ENCODE data around the gene LYSET.
"Not testable (repeated sequence)": the region's sequence is repeated elsewhere in the genome, so short reads cannot be mapped to it uniquely, and the experiment has no call there.

The LYSET gene, protein sequence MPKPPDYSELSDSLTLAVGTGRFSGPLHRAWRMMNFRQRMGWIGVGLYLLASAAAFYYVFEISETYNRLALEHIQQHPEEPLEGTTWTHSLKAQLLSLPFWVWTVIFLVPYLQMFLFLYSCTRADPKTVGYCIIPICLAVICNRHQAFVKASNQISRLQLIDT

DNA sequence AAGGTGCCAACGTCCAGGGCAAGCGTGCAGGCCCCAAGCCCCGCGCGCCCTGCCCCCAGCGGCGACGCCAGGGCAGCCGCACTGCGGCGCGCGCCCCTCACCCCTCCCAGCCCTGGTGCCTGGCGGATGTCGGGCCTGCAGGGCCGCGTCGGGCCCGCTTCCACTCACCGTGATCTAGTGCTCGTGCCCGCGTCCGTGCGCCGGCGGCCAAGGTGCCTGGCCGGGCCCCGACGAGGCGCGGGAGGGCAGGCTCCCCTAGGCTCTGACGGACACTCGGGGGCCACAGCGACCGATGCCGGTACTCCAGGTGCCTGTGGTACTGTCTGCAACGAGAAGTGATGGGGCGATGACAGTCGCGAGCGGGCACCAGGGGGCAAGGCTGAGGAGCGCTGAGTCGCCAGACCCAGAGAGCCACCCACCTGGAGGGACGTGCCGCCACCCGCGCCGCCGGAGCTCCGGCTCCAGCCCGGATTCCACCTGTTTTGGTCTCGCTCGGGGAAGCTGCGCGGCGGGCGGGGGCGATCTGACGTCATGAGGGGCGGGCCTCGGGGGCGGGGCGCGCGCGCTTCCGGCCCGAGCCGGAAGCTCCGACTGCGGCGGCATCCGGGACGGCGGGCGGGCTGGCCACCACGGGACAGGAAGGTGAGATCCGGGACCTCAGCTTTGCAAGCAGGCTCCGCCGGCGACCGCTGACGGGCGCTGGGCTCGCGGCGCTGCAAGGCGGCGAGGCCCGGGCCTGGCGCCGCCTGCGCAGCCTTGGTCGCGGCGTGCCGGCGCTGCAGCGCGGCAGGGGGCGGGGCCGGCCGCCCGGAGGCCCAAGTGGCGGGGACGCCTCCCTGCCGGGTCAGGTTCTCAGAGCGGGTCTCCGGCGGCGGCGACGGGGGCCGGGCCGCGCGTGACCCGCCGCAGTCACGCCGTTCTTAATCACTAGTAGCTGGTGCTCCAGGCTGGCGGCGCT lies at the start of gene LYSET, which contains the start of gene MOAP1:
Gene LYSET (plus strand): TSS at position 927 of the 958 bp plus-strand sequence. CDS start 89 bp downstream, outside the sequence.
Gene MOAP1 (minus strand): TSS at position 507 of the 958 bp plus-strand sequence. CDS start 655 bp downstream, outside the sequence.
- DNase-seq (ENCODE audit: low spot score in 2 of 2) (peak; percentile 82 to 84), ATAC-seq (ENCODE audit: low read depth) (peak; percentile 84)
- Mint-ChIP-seq H3K4me3 (peak within 1 kb of the TSS; percentile 96), H3K36me3 (peaks cover 9% of the 10 kb centered on the region), H3K9me3 (no peaks in the 10 kb centered on the region), H3K27me3 (no peaks in the 10 kb centered on the region), H3K27ac (peak within 1 kb of the TSS; percentile 94), H3K4me1 (peaks cover 26% of the 10 kb centered on the region)

DNA sequence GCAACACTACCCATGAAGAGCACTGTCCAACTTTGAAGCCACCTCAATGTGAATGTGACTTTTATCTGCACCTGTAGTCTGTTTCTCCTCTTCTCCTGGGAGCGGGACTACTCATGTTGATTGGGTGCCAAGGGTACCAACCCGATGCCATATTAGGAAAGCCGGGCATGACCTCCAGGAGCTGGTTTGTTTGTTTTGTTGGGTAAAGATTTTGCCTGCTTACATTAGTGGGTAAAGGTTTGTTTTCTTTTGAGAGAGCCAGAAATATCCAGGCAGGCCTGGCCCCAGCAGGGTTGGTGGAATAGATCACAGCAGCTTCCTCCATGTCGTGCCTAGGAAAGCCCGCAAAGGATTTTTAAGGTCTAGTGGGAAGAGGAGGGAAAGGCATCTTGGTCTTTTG lies 49.7 kb upstream of the LYSET start:
- Mint-ChIP-seq H3K4me1 (peaks cover 4% of the 10 kb centered on the region), H3K27ac (no peak overlapping the region), H3K9me3 (no peaks in the 10 kb centered on the region), H3K27me3 (no peaks in the 10 kb centered on the region), H3K36me3 (no peaks in the 10 kb centered on the region), H3K4me3 (no peak overlapping the region)
- DNase-seq (ENCODE audit: low spot score in 2 of 2), result no peak
- no peak for ATAC-seq (ENCODE audit: low read depth)

DNA sequence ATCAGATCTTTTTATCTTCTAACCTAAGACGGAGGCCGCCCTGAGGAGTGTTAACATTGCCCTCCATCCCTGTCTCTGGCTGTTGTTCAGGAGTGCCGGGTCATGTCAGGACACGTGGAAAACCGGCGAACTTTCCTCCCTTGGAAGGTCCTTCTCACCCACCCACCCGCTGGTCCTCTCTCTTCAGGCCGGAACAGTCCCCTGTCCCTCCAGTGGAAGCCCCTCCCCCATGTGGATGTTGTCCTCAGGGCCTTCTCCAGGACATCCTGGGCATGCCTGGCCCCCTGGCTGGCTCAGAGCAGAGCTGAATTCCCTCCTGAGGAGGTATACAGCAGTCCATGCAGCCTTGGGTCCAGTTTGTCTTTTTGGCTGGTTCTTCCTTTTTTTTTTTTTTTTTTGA lies 49.1 kb upstream of the LYSET start:
- Mint-ChIP-seq H3K9me3 (no peaks in the 10 kb centered on the region), H3K4me3 (no peak overlapping the region), H3K27ac (no peak overlapping the region), H3K27me3 (peaks cover 2% of the 10 kb centered on the region), H3K36me3 (no peaks in the 10 kb centered on the region), H3K4me1 (peaks cover 4% of the 10 kb centered on the region)
- ATAC-seq (ENCODE audit: low read depth) (no peak), DNase-seq (ENCODE audit: low spot score in 2 of 2) (no peak)

DNA sequence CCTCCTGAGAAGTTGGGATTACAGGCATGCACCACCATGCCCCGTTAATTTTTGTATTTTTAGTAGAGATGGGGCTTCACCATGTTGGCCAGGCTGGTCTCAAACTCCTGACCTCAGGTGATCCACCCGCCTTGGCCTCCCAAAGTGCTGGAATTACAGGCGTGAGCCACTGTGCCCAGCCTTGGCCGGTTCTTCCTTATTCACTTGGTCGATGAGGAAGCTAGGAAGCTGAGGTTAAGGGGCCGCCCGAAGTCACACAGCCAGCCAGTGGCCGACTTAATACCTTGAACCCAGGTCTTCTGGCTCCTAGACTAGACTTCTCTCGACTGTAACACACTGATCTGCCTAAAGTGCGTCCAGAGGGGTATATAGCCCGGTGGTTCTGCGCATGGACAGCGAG lies 48.6 kb upstream of the LYSET start:
- not testable (repeated sequence) for H3K9me3 Mint-ChIP-seq; ATAC-seq (ENCODE audit: low read depth); H3K27me3 Mint-ChIP-seq; H3K4me3 Mint-ChIP-seq; H3K27ac Mint-ChIP-seq; H3K36me3 Mint-ChIP-seq; DNase-seq (ENCODE audit: low spot score in 2 of 2); H3K4me1 Mint-ChIP-seq

DNA sequence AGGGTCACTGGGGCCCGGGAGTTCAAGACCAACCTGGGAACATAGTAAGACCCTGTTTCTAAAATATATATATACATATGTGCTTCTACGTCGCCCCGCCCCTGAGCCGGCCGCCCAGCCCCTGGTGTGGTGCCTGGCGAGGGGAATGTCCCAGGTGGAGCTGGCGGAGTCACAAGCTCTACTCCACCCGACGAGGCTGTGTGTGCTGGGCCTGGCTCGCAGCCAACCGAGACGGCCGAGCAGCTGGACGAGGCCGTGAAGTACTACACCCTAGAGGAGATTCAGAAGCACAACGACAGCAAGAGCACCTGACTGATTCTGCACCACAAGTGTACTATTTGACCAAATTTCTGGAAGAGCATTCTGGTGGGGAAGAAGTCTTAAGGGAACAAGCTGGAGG lies 47.3 kb upstream of the LYSET start:
- no peak overlapping the region for H3K27ac Mint-ChIP-seq
- DNase-seq (ENCODE audit: low spot score in 2 of 2), result no peak
- no peaks in the 10 kb centered on the region for H3K36me3 Mint-ChIP-seq
- peaks cover 3% of the 10 kb centered on the region for H3K4me1 Mint-ChIP-seq
- peaks cover 2% of the 10 kb centered on the region for H3K27me3 Mint-ChIP-seq
- no peaks in the 10 kb centered on the region for H3K9me3 Mint-ChIP-seq
- ATAC-seq (ENCODE audit: low read depth), result no peak
- H3K4me3 Mint-ChIP-seq, result no peak overlapping the region

DNA sequence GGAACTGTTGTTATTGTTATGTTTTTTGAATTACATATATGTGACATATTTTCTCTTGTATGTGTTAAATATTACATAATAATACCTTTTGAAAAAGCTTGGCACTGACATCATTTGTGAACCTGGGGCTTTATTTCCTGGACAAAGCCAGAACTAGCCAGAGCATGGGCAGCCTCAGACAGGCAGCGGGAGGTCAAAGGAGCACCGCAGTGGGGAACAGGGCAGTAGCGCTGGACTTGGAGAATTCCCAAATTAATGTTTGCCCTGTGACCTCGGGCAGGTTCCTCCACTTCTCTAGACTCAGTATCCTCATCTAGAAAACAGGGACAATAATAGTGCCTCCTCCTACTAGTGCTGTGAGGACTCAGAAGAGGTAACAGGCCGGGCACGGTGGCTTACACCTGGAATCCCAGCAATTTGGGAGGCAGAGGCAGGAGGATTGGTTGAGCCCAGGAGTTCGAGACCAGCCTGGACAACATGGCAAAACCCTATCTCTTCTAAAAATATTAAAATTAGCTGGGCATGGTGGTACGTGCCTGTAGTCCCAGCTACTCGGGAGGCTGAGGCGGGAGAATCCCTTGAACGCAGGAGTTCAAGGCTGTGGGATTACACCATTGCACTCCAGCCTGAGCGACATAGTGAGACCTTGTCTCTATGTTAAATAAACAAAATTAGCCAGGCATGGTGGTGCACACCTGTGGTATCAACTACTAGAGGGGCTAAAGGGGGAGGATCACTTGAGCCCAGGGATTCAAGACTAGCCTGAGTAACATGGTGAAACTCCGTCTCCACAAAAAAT lies 42.1 kb upstream of the LYSET start:
- Mint-ChIP-seq H3K4me3 (no peak overlapping the region), H3K9me3 (no peaks in the 10 kb centered on the region), H3K36me3 (no peaks in the 10 kb centered on the region), H3K4me1 (peaks cover 7% of the 10 kb centered on the region), H3K27me3 (peaks cover 5% of the 10 kb centered on the region), H3K27ac (no peak overlapping the region)
- ATAC-seq (ENCODE audit: low read depth) (no peak), DNase-seq (ENCODE audit: low spot score in 2 of 2) (no peak)

DNA sequence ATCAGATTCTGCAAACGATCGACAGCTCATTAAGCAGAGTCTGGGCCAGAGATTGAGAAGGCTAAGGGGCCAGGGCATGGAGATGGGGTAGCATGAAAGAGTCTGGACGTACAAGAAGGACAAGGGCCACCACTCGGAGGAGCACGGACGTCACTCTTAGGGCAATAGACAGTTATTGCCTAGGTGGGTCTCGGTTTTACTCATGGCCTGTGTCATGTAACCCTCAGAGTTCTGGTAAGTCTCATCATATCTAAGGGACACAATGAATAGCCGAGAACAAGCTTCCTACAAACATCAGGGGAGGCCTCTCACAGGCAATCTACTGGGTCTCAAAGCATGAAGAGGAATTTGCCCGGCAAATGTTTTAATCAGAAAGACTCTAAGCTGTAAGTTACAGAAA lies 39.0 kb upstream of the LYSET start:
- Mint-ChIP-seq H3K27ac (no peak overlapping the region), H3K9me3 (no peaks in the 10 kb centered on the region), H3K4me3 (no peak overlapping the region), H3K4me1 (peaks cover 4% of the 10 kb centered on the region), H3K36me3 (no peaks in the 10 kb centered on the region), H3K27me3 (peaks cover 5% of the 10 kb centered on the region)
- DNase-seq (ENCODE audit: low spot score in 2 of 2) (no peak), ATAC-seq (ENCODE audit: low read depth) (no peak)

DNA sequence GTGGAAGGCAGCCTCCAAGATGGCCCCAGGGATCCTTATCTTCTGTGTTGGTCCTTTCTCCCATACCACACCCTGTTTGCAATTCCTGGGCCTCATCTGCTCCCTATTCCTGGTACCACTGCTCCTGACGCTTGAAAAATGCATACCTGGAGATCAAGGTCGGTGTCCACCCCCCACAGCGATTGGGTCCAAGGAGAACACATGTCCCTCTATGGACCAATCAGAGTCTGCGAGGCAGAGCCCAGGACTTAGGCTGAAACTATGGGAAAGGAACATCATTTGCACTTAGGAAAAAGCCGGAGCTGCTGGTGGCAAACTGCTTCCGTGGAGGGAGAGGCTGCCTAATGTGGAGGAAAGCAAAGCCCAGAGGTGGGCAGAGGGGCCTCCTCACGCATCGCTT lies 36.1 kb upstream of the LYSET start:
- no peak for DNase-seq (ENCODE audit: low spot score in 2 of 2)
- Mint-ChIP-seq H3K4me1 (peaks cover 4% of the 10 kb centered on the region), H3K9me3 (no peaks in the 10 kb centered on the region), H3K27ac (no peak overlapping the region), H3K27me3 (peaks cover 7% of the 10 kb centered on the region), H3K36me3 (peaks cover 1% of the 10 kb centered on the region), H3K4me3 (no peak overlapping the region)
- ATAC-seq (ENCODE audit: low read depth), result no peak

DNA sequence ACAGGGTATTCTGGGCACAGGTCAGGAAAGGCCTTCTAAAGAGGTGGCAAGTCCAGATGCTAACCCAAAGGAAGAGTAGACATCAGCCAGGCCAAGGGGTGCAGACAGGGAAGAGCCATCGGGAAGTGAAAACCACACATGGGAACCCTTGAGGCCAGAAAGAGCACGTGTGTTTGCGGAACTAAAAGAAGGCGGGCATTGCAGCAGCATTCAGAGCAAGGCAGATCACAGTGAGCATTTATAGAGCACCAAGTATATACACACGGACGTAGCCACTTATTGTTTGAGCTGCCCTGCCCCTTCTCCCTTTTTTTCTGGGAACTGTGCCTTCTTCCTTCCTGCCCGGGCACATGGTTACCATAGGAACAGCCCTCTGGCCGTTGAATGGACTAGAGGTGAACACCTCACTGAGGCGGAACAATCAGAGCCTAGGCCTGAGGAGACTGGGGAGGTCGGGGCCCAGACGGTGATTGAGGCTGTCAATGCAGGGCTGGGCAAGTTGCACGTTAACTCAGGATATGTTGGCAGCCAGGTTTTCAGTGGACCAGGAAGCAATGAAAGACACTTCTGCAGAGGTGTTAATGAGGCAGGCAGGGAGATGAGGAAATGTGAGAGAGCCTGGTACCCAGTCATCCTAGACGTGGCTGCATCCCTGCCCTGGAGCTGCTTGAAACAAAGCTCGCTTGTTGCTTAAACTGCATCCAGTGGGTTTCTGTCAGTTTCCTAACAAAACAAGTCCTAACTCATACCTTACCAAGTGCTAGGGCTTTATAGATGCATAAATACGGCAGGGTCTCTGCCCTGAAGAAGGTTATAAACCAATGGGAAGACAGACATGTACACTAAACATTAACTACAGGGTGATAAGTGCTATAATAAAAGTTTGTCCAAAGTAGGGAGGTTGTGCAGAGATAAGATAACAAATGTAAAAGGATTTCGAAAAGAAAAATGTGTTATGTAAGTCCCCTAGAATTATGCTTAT lies 34.6 kb upstream of the LYSET start:
- DNase-seq (ENCODE audit: low spot score in 2 of 2) (no peak), ATAC-seq (ENCODE audit: low read depth) (no peak)
- no peak overlapping the region for H3K27ac Mint-ChIP-seq

DNA sequence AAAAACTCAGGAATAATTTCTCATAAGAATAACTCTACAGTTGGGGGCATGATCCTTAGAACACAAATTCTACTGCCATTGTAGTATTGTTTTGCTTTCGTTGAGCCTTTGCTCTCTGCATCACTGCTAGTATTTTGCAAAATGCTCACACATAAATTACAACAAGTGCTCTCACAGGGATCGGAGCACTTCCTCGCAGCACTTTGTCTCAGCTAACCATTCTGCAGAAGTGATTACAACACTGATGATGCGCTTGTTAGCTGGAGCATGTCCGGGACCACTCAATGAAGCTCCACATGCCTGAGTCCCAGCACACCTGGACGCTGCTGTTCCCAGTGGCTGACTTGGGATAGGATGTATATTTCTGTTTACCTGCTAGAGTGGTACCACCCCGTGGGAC lies 32.0 kb upstream of the LYSET start:
- no peaks in the 10 kb centered on the region for H3K4me1 Mint-ChIP-seq
- no peak for ATAC-seq (ENCODE audit: low read depth)
- DNase-seq (ENCODE audit: low spot score in 2 of 2), result no peak
- peaks cover 1% of the 10 kb centered on the region for H3K36me3 Mint-ChIP-seq
- H3K9me3 Mint-ChIP-seq, result no peaks in the 10 kb centered on the region
- no peak overlapping the region for H3K4me3 Mint-ChIP-seq
- H3K27me3 Mint-ChIP-seq, result peaks cover 5% of the 10 kb centered on the region
- no peak overlapping the region for H3K27ac Mint-ChIP-seq

More for the DNA sequence above, 34.6 kb upstream of the LYSET start:
- peaks cover 7% of the 10 kb centered on the region for H3K27me3 Mint-ChIP-seq
- peaks cover 4% of the 10 kb centered on the region for H3K4me1 Mint-ChIP-seq
- H3K4me3 Mint-ChIP-seq, result no peak overlapping the region
- H3K9me3 Mint-ChIP-seq, result no peaks in the 10 kb centered on the region
- H3K36me3 Mint-ChIP-seq, result peaks cover 1% of the 10 kb centered on the region

DNA sequence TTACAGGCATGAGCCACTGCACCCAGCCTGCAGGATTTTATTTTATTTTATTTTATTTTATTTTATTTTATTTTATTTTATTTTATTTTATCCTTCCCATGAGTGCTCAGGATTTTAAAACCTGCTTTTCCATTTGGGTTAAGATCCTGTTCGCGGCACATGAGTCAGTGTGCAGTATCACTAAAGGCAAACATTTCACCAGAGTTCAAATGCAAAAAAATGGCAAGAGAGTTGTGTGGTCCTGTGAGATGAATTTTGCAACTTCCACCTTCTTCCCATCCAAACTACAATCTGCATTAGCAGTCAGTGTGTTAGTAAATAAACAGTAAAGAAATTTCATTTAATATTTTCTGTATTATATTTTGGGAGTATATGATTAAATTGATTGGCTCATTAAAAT lies 29.4 kb upstream of the LYSET start:
- peaks cover 3% of the 10 kb centered on the region for H3K27me3 Mint-ChIP-seq
- no peak overlapping the region for H3K4me3 Mint-ChIP-seq
- no peak overlapping the region for H3K27ac Mint-ChIP-seq
- no peak for ATAC-seq (ENCODE audit: low read depth)
- peaks cover 1% of the 10 kb centered on the region for H3K36me3 Mint-ChIP-seq
- no peaks in the 10 kb centered on the region for H3K4me1 Mint-ChIP-seq
- no peak for DNase-seq (ENCODE audit: low spot score in 2 of 2)
- H3K9me3 Mint-ChIP-seq, result no peaks in the 10 kb centered on the region

DNA sequence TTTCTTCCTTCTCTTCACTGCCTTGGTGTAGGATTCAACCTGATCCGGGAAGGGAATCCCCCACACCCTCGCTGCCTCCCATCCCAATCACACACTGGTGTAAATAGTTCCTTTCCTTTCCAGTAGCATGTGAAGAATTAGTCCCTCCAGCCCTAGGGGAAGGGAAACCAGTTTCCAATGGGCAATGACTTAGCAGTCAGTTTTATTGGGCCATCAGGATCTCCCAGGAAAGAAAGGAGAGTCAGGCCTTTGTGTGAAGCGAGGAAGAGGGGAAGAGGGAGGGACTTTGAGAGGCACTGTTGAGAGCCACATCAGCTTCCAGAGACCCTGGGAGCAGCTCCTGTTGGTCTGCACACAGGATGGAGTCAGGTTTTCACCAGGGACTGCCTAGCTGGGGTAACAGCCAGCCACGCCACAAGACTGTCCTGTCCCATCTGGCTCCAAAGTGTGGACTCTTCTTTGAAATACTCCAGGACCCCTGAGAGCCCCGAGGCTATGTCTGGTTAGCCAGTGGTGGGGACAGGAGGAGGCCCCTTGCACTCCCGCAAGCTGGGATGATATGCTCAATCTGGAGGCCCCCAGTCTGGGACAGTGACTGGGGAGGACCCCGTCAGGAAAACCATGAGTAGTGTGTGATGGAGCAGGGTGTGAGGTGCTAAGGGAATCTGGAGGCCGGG lies 28.3 kb upstream of the LYSET start:
- Mint-ChIP-seq H3K9me3 (no peaks in the 10 kb centered on the region), H3K27me3 (peaks cover 3% of the 10 kb centered on the region), H3K27ac (no peak overlapping the region), H3K4me3 (no peak overlapping the region), H3K4me1 (no peaks in the 10 kb centered on the region), H3K36me3 (peaks cover 1% of the 10 kb centered on the region)
- no peak for ATAC-seq (ENCODE audit: low read depth)
- no peak for DNase-seq (ENCODE audit: low spot score in 2 of 2)

DNA sequence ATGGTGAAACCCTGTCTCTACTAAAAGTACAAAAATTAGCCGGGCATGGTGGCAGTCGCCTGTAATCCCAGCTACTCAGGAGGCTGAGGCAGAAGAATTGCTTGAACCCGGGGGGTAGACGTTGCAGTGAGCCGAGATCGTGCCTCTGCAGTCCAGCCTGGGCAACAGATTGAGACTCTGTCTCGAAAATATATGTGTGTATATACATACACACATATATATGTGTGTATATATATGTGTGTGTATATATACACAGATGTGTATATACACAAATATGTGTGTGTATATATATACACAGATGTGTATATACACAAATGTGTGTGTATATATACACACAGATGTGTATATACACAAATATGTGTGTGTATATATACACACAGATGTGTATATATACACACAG lies 26.8 kb upstream of the LYSET start:
- ATAC-seq (ENCODE audit: low read depth); DNase-seq (ENCODE audit: low spot score in 2 of 2); H3K36me3 Mint-ChIP-seq; H3K27me3 Mint-ChIP-seq; H3K4me3 Mint-ChIP-seq; H3K9me3 Mint-ChIP-seq; H3K4me1 Mint-ChIP-seq; H3K27ac Mint-ChIP-seq: not testable (repeated sequence)

Measured in memory B cell (primary cell).